K562 (cell line): Measurements from ENCODE around the gene MAPK8IP1. TPM values are rescaled to one million over a fixed set of nuclear protein-coding genes. Genes with fewer than 3 reads are reported as not detected.

ENCODE experiments used
- ARID1B ChIP-seq: fragments of 450-650 bp; IDR thresholded peaks from 2 replicates; pipeline ENCODE4 v1.6.1; 2016; ENCODE audit warnings: antibody characterized with exemption, mild to moderate bottlenecking, inconsistent platforms
- FOSL1 ChIP-seq: fragments of 200-800 bp; sonication (Bioruptor generic); conservative IDR thresholded peaks from 2 replicates; pipeline ENCODE4 v1.6.1; 2016; ENCODE audit warnings: missing genetic modification characterization, missing compliant biosample characterization
- FOXA1 ChIP-seq: fragments of 450-650 bp; IDR thresholded peaks from 2 replicates; pipeline ENCODE4 v1.6.1; 2016; ENCODE audit warnings: mild to moderate bottlenecking, borderline replicate concordance
- FOXJ2 ChIP-seq: fragments of 200-800 bp; sonication (Bioruptor generic); IDR thresholded peaks from 2 replicates; pipeline ENCODE4 v1.6.1; 2016; ENCODE audit warnings: missing genetic modification characterization, missing compliant biosample characterization
- KAT8 ChIP-seq: fragments of 450-650 bp; IDR thresholded peaks from 2 replicates; pipeline ENCODE4 v1.6.1; 2016; ENCODE audit warnings: low read depth, mild to moderate bottlenecking
- NCOR1 ChIP-seq: fragments of 450-650 bp; IDR thresholded peaks from 2 replicates; pipeline ENCODE4 v1.6.1; 2016; ENCODE audit warnings: mild to moderate bottlenecking, moderate library complexity
- PCBP2 ChIP-seq: fragments of 200-400 bp; formaldehyde crosslinking; IDR thresholded peaks from 2 replicates; pipeline ENCODE4 v1.6.1; 2018; ENCODE audit warnings: low read length, low read depth, mild to moderate bottlenecking, moderate library complexity; ENCODE audit not compliant: poor library complexity, severe bottlenecking
- RBM39 ChIP-seq: fragments of 200-400 bp; formaldehyde crosslinking; optimal IDR thresholded peaks from 2 replicates; pipeline ENCODE3; 2018; ENCODE audit warnings: low read depth, low read length
- TCF3 ChIP-seq: sonication (generic); formaldehyde crosslinking; IDR thresholded peaks from 2 replicates; pipeline ENCODE4 v1.4.0; 2020; ENCODE audit warnings: mild to moderate bottlenecking, missing genetic modification reagents
- polyA plus RNA-seq, 8 experiments: library from polyadenylated mRNA; depleted of rRNA in 4 of 8; stranded (reverse) in 5 of 8; unstranded in 3 of 8; fragments of >200 nt; fragmentation: Nextera tagmentation in 2 of 8; fragmentation: Illumina TruSeq in 1 of 8; extraction: Ambion mirVana in 2 of 8; extraction: Trizol in 1 of 8; gene quantifications; 2 replicates each; pipeline versions ENCODE4 v1.2.1 to v1.2.3, GENCODE V29; 2011 to 2014; ENCODE audit warnings: inconsistent platforms in 1 of 8, missing spikeins in 1 of 8
- total RNA-seq, 7 experiments: library from RNA; depleted of rRNA in 6 of 7; stranded (reverse); fragments of >200 nt in 6 of 7; fragmentation: Illumina TruSeq in 2 of 7; extraction: Trizol in 2 of 7; gene quantifications; 2 replicates each; pipeline versions ENCODE4 v1.2.1 to v1.2.3, GENCODE V29; 2011 to 2021; ENCODE audit warnings: low replicate concordance in 1 of 7
- TF ChIP-seq, protein P1 (sequence below), 2 experiments: fragments of 450-650 bp; IDR thresholded peaks; 2 replicates each; pipeline ENCODE4 v1.6.1; 2016; ENCODE audit warnings: mild to moderate bottlenecking in 2 of 2, borderline replicate concordance in 1 of 2, low read depth in 1 of 2, moderate library complexity in 1 of 2

MAPK8IP1 gene
- total and polyA plus RNA-seq, 9 of the 15 experiments (the other 6 are each of a cell fraction or from before 2014, with no cell fraction given): 0.13 to 6.9 (median 2.5) TPM

GRCh38 chr11:45877845-45878244 lies 7.6 kb upstream of the MAPK8IP1 start (continued):
- TF ChIP-seq, protein P1, sequence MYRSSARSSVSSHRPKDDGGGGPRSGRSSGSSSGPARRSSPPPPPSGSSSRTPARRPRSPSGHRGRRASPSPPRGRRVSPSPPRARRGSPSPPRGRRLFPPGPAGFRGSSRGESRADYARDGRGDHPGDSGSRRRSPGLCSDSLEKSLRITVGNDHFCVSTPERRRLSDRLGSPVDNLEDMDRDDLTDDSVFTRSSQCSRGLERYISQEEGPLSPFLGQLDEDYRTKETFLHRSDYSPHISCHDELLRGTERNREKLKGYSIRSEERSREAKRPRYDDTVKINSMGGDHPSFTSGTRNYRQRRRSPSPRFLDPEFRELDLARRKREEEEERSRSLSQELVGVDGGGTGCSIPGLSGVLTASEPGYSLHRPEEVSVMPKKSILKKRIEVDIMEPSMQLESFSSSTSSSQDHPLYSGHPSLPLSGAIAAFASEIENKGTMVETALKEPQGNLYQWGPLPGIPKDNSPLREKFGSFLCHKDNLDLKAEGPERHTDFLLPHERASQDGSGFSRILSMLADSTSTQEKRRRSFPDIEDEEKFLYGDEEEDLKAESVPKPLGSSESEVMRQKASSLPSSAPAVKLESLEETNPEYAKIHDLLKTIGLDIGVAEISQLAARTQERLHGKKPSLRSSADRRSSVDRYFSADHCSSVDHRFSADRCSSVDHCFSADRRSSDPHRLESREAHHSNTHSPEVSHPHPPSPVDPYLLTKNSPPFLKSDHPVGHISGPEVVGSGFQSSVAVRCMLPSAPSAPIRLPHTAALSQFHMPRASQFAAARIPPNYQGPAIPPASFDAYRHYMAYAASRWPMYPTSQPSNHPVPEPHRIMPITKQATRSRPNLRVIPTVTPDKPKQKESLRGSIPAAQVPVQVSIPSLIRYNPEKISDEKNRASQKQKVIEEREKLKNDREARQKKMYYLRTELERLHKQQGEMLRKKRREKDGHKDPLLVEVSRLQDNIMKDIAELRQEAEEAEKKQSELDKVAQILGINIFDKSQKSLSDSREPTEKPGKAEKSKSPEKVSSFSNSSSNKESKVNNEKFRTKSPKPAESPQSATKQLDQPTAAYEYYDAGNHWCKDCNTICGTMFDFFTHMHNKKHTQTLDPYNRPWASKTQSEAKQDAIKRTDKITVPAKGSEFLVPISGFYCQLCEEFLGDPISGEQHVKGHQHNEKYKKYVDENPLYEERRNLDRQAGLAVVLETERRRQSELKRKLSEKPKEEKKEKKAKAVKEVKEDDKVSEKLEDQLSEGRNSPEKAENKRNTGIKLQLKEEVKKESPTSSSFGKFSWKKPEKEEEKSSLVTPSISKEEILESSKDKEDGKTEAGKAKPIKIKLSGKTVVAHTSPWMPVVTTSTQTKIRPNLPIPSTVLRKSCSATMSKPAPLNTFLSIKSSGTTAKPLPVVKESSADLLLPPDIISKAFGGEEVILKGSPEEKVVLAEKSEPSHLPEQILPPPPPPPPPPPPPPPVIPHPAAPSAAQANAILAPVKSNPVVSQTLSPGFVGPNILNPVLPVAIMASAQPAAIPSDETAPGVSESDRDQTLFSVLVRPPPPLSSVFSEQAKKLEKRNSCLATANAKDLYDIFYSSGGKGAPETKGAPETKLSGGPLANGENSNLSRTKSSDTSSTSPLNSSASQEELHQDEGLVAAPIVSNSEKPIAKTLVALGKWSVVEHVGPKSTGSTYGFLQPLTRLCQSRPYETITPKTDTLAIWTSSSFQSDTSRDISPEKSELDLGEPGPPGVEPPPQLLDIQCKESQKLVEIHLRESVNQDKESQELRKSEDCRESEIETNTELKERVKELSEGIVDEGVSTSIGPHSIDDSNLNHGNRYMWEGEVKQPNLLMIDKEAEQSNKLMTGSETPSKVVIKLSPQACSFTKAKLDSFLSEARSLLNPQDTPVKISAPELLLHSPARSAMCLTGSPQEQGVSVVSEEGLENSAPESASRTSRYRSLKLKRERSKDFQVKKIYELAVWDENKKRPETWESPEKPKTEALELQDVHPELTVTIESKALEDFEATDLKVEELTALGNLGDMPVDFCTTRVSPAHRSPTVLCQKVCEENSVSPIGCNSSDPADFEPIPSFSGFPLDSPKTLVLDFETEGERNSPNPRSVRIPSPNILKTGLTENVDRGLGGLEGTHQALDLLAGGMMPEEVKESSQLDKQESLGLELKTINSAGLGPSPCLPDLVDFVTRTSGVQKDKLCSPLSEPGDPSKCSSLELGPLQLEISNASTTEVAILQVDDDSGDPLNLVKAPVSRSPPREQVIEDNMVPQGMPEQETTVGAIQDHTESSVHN (IDR thresholded peaks at IDR 0.05; ENCODE audit: borderline replicate concordance in 1 of 2, low read depth in 1 of 2): no peak
- TF ChIP-seq ARID1B (peak; percentile 23; the same call in 1 of the 2 replicates), NCOR1 (peak; percentile 39; the same call in 1 of the 2 replicates), FOSL1 (no peak), PCBP2 (no peak), RBM39 (no peak), FOXJ2 (no peak), KAT8 (no peak), TCF3 (peak; percentile 58; the same call in 1 of the 2 replicates), FOXA1 (no peak)
- TF ChIP-seq, all 486 proteins: peak for 8
